Neutrophil (primary cell): ENCODE results near the gene CTBP2.

Experiments used
- H3K27ac ChIP-seq: fragments of 200-600 bp; sonication (generic); 2 replicates; pipeline ENCODE4 v1.5.1; 2016; ENCODE audit warnings: mild to moderate bottlenecking, moderate library complexity
- H3K27me3 ChIP-seq: fragments of 200-600 bp; sonication (generic); 2 replicates; pipeline ENCODE4 v1.6.0; 2016; ENCODE audit warnings: mild to moderate bottlenecking
- H3K36me3 ChIP-seq: fragments of 200-600 bp; sonication (generic); 2 replicates; pipeline ENCODE4 v1.5.1; 2017
- H3K4me1 ChIP-seq, 2 experiments: fragments of 200-600 bp in 1 of 2; sonication (generic) in 1 of 2; 1 replicate in 1 of 2; 2 replicates in 1 of 2; pipeline versions ENCODE4 v1.5.1 to v1.6.1; 2013 to 2016; ENCODE audit warnings: low read depth in 1 of 2, low read length in 1 of 2, mild to moderate bottlenecking in 1 of 2, moderate library complexity in 1 of 2; ENCODE audit not compliant: control insufficient read depth in 1 of 2, insufficient read depth in 1 of 2
- H3K4me3 ChIP-seq, 2 experiments: fragments of 200-600 bp in 1 of 2; sonication (generic) in 1 of 2; 1 replicate in 1 of 2; 2 replicates in 1 of 2; pipeline ENCODE4 v1.5.1; 2013 to 2016; ENCODE audit warnings: low read depth in 1 of 2, low read length in 1 of 2, mild to moderate bottlenecking in 1 of 2, moderate library complexity in 1 of 2
- H3K9me3 ChIP-seq: fragments of 200-600 bp; sonication (generic); 2 replicates; pipeline ENCODE4 v1.5.1; 2016
- CTCF ChIP-seq: fragments of 200-600 bp; sonication (generic); IDR thresholded peaks from 2 replicates; pipeline ENCODE4 v1.5.1; 2016; ENCODE audit warnings: antibody characterized with exemption

The CTBP2 gene

GRCh38 chr10:125103924-125104323 is 56.4 kb downstream of the CTBP2 start:
- peak overlapping the region; percentile 77 for H3K27ac ChIP-seq
- no peaks in the 10 kb centered on the region for H3K9me3 ChIP-seq
- peaks cover 46 to 62% of the 10 kb centered on the region in 2 experiments for H3K4me1 ChIP-seq
- peaks cover 32% of the 10 kb centered on the region for H3K36me3 ChIP-seq
- no peak for TF ChIP-seq CTCF
- H3K4me3 ChIP-seq, result no peak overlapping the region
- H3K27me3 ChIP-seq, result no peaks in the 10 kb centered on the region

GRCh38 chr10:125103466-125103865 is 56.9 kb downstream of the CTBP2 start:
- Histone ChIP-seq H3K4me1 (peaks cover 42 to 57% of the 10 kb centered on the region in 2 experiments), H3K4me3 (no peak overlapping the region), H3K9me3 (no peaks in the 10 kb centered on the region), H3K36me3 (peaks cover 27% of the 10 kb centered on the region), H3K27ac (peak overlapping the region; percentile 77), H3K27me3 (no peaks in the 10 kb centered on the region)
- TF ChIP-seq CTCF, result no peak

- H3K36me3 ChIP-seq, result peaks cover 21% of the 10 kb centered on the region
Observed at GRCh38 chr10:125102821-125103220, 57.5 kb downstream of the CTBP2 start.

GRCh38 chr10:125102246-125102645 is 58.1 kb downstream of the CTBP2 start:
- H3K4me3 ChIP-seq, result no peak overlapping the region
- peaks cover 32 to 48% of the 10 kb centered on the region in 2 experiments for H3K4me1 ChIP-seq
- no peak for TF ChIP-seq CTCF
- H3K36me3 ChIP-seq, result peaks cover 16% of the 10 kb centered on the region
- no peaks in the 10 kb centered on the region for H3K9me3 ChIP-seq
- H3K27ac ChIP-seq, result peak overlapping the region; percentile 77
- H3K27me3 ChIP-seq, result no peaks in the 10 kb centered on the region

More at GRCh38 chr10:125102821-125103220, 57.5 kb downstream of the CTBP2 start:
- no peaks in the 10 kb centered on the region for H3K9me3 ChIP-seq
- no peak for TF ChIP-seq CTCF
- peak overlapping the region in 1 of 2 experiments; percentile 2 for H3K4me3 ChIP-seq
- no peaks in the 10 kb centered on the region for H3K27me3 ChIP-seq
- peak overlapping the region; percentile 77 for H3K27ac ChIP-seq
- H3K4me1 ChIP-seq, result peaks cover 37 to 53% of the 10 kb centered on the region in 2 experiments

GRCh38 chr10:125101581-125101980 is 58.8 kb downstream of the CTBP2 start:
- H3K4me1 ChIP-seq, result peaks cover 32 to 46% of the 10 kb centered on the region in 2 experiments
- H3K27me3 ChIP-seq, result no peaks in the 10 kb centered on the region
- no peak overlapping the region for H3K4me3 ChIP-seq
- H3K36me3 ChIP-seq, result peaks cover 9% of the 10 kb centered on the region
- H3K9me3 ChIP-seq, result no peaks in the 10 kb centered on the region
- no peak for TF ChIP-seq CTCF
- H3K27ac ChIP-seq, result peak overlapping the region; percentile 77

GRCh38 chr10:125101049-125101448 is 59.3 kb downstream of the CTBP2 start:
- Histone ChIP-seq H3K9me3 (no peaks in the 10 kb centered on the region), H3K27ac (peak overlapping the region; percentile 77), H3K27me3 (no peaks in the 10 kb centered on the region), H3K4me1 (peaks cover 32 to 46% of the 10 kb centered on the region in 2 experiments), H3K4me3 (no peak overlapping the region), H3K36me3 (peaks cover 4% of the 10 kb centered on the region)
- no peak for TF ChIP-seq CTCF
